ENCODE data around the gene RFX2. TPM values are rescaled to one million over a fixed set of nuclear protein-coding genes. Genes with fewer than 3 reads are reported as not detected.
A peak's percentile ranks its signal among the peaks of the same experiment; 100 is the strongest.

The RFX2 gene
- total RNA-seq, 1 experiment from 2014 or later: 3.7 TPM

DNA sequence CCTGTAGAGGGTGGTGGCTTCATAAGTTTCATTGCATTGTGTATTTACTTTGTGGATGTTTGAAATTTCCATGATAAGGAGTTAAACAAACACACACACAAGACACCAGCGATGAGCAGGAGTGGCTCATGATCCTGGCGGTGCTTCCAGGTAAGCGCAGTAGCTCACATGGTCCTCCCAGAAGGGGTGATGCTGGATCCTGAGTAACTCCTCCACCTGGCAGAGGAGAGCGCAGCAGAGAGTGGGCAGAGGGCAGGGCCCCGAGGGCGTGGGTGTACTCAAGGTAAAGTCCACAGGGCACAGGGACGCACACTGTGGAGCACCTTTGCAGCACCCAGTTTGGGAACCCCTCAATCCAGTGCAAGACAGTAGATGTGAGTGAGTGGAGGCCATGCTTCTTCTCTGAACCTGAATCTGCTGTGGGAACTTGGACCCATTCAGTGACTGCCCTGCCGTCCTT is 54.0 kb downstream of the RFX2 start:
- Histone ChIP-seq H3K18ac (ENCODE audit: insufficient read length, low read depth, low read length) (peak overlapping the region; percentile 72), H2BK120ac (ENCODE audit: low read depth, low read length, poor library complexity, severe bottlenecking) (no peak overlapping the region), H3K4ac (ENCODE audit: low read depth, low read length) (no peak overlapping the region), H3K27ac (ENCODE audit: insufficient read length, low read depth, low read length) (no peak overlapping the region), H3K56ac (ENCODE audit: insufficient read length, low read depth, low read length) (no peak overlapping the region), H3K23ac (ENCODE audit: insufficient read length, low read depth, low read length) (no peak overlapping the region), H2BK15ac (ENCODE audit: low read depth, low read length) (no peak overlapping the region), H4K91ac (ENCODE audit: insufficient read length, low read depth, low read length) (peak overlapping the region; percentile 92), H2BK12ac (ENCODE audit: insufficient read length, low read depth, low read length) (peak overlapping the region; percentile 92), H3K9me3 (ENCODE audit: control insufficient read depth, low read depth, low read length) (no peaks in the 10 kb centered on the region), H2AK5ac (ENCODE audit: insufficient read length, low read length) (no peak overlapping the region), H4K20me1 (ENCODE audit: control insufficient read depth, insufficient read depth, insufficient read length) (no peaks in the 10 kb centered on the region), H3T11ph (ENCODE audit: low read length) (no peak overlapping the region), H3K4me2 (ENCODE audit: insufficient read depth, insufficient read length, low read length) (no peak overlapping the region), H3K27me3 (ENCODE audit: insufficient read depth, low read length) (no peaks in the 10 kb centered on the region), H3K9ac (ENCODE audit: extremely low read depth, insufficient read length, low read length) (no peak overlapping the region), H3K4me1 (ENCODE audit: insufficient read depth, low read length) (no peaks in the 10 kb centered on the region), H2BK20ac (ENCODE audit: low read depth, low read length, poor library complexity, severe bottlenecking) (no peak overlapping the region), H2AFZ (ENCODE audit: low read length) (no peak overlapping the region), H2BK5ac (ENCODE audit: insufficient read length, low read length) (no peak overlapping the region), H3K14ac (ENCODE audit: insufficient read depth, low read length) (peak overlapping the region; percentile 51; the same call in 1 of the 2 replicates), H4K5ac (ENCODE audit: insufficient read length, low read depth, low read length) (peak overlapping the region; percentile 58), H3K79me1 (ENCODE audit: insufficient read depth, low read depth, low read length, poor library complexity, severe bottlenecking) (no peaks in the 10 kb centered on the region), H3K79me2 (ENCODE audit: insufficient read depth, low read length) (no peaks in the 10 kb centered on the region), H4K8ac (replicated peaks; ENCODE audit: insufficient read length, low read depth, low read length) (no peak overlapping the region), H3K23me2 (ENCODE audit: insufficient read length, low read depth, low read length, poor library complexity, severe bottlenecking) (no peaks in the 10 kb centered on the region)
- TF ChIP-seq, protein P1, sequence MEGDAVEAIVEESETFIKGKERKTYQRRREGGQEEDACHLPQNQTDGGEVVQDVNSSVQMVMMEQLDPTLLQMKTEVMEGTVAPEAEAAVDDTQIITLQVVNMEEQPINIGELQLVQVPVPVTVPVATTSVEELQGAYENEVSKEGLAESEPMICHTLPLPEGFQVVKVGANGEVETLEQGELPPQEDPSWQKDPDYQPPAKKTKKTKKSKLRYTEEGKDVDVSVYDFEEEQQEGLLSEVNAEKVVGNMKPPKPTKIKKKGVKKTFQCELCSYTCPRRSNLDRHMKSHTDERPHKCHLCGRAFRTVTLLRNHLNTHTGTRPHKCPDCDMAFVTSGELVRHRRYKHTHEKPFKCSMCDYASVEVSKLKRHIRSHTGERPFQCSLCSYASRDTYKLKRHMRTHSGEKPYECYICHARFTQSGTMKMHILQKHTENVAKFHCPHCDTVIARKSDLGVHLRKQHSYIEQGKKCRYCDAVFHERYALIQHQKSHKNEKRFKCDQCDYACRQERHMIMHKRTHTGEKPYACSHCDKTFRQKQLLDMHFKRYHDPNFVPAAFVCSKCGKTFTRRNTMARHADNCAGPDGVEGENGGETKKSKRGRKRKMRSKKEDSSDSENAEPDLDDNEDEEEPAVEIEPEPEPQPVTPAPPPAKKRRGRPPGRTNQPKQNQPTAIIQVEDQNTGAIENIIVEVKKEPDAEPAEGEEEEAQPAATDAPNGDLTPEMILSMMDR (conservative IDR thresholded peaks at IDR 0.05): no peak
- Mint-ChIP-seq H3K36me3 (ENCODE audit: insufficient read depth in 1 of 3, low read depth in 3 of 3) (no peaks in the 10 kb centered on the region), H3K4me1 (peaks cover 17 to 20% of the 10 kb centered on the region in 2 experiments), H3K4me3 (no peak overlapping the region), H3K27me3 (ENCODE audit: low read depth) (peaks cover 27% of the 10 kb centered on the region), H3K27ac (peak overlapping the region in 2 of 3 experiments; percentile 14 to 89; a peak in 1 of 7 replicates), H3K9me3 (peaks cover 0 to 3% of the 10 kb centered on the region in 2 experiments; a peak in 1 of 5 replicates)
- no peak for DNase-seq
- no CpG with 5 or more reads among the region's 8 CpGs for WGBS (ENCODE audit: extremely low coverage, insufficient read length, low lambda C conversion rate)
